Psoas muscle (tissue), 8 donors: ENCODE results near the gene MGA. TPM values are rescaled to one million over a fixed set of nuclear protein-coding genes. Genes with fewer than 3 reads are reported as not detected.

Experiments
- ATAC-seq, 4 donors: fragments of 200-7000 bp; cut with Tn5 transposase; one replicate each; pipeline ENCODE4 v1.9.1; 2020; ENCODE audit warnings: moderate library complexity in 3 of 4, mild to moderate bottlenecking in 2 of 4
- DNase-seq, 2 donors: peaks; one replicate each; pipeline ENCODE4 v3.0.0-alpha.2; 2020
- H3K27ac ChIP-seq: fragments of 200-600 bp; one replicate; pipeline ENCODE4 v1.8.0; 2022
- H3K27me3 ChIP-seq, 3 donors: fragments of 200-600 bp in 1 of 3; one replicate each; pipeline versions ENCODE4 v1.6.1 to v1.8.0; 2013 to 2022; ENCODE audit warnings: low read length in 2 of 3, mild to moderate bottlenecking in 2 of 3, moderate library complexity in 1 of 3; ENCODE audit not compliant: insufficient read depth in 3 of 3
- H3K36me3 ChIP-seq, 2 donors: fragments of 200-600 bp in 1 of 2; one replicate each; pipeline versions ENCODE4 v1.6.1 to v1.8.0; 2013 to 2022; ENCODE audit warnings: low read depth in 1 of 2, mild to moderate bottlenecking in 1 of 2, moderate library complexity in 1 of 2; ENCODE audit not compliant: insufficient read depth in 1 of 2
- H3K4me1 ChIP-seq: fragments of 200-600 bp; one replicate; pipeline ENCODE4 v1.8.0; 2022
- H3K4me3 ChIP-seq: fragments of 200-600 bp; one replicate; pipeline ENCODE4 v1.8.0; 2022; ENCODE audit warnings: mild to moderate bottlenecking
- H3K9me3 ChIP-seq: fragments of 200-600 bp; one replicate; pipeline ENCODE4 v1.8.0; 2022
- CTCF ChIP-seq: fragments of 200-600 bp; IDR thresholded peaks from one replicate; pipeline ENCODE4 v1.8.0; 2022; ENCODE audit warnings: antibody characterized with exemption
- WGBS, 3 donors: extraction: QIAGEN DNeasy Blood & Tissue Kit; methylation state at CpG; one replicate each; pipeline versions ENCODE4 v1.1.6 to v1.1.7; 2013; 5-methylcytosine and 5-hydroxymethylcytosine counted together
- intact Hi-C, 2 donors: fragments of 100-400 bp; cut with DNase I; formaldehyde crosslinking; loops; one replicate each; pipeline versions ENCODE4 v1.11.0 to v1.14.2; 2022
- polyA plus RNA-seq, 3 donors: library from polyadenylated mRNA; stranded (reverse); fragments of 200-250 nt; gene quantifications; one replicate each; pipeline ENCODE4 v1.2.3, GENCODE V29; 2013
- total RNA-seq, 4 donors: library from RNA; stranded (reverse); fragmentation: NEBNext Ultra II Directional in 2 of 4; extraction: Animal tissue kit (Norgen Biotek cat#: 25700) in 2 of 4; gene quantifications; one replicate each; pipeline versions ENCODE4 v1.2.1 to v1.2.4, GENCODE V29; 2021 to 2023
- donor health status: healthy with polysubstance abuse.
- donor health status: DM: no; HTN: no; CAD: no; lungs with moderate emphysema.
- donor health status: Bipolar disorder and iron deficiency.
- donor health status: healthy.
- donor health status: DM: yes; HTN: yes; CAD: no.
- donor health status: DM: no; HTN: no; CAD: no.
- donor health status: DM: no; HTN: no; CAD: no.
- donor health status: DM: yes; HTN: yes; CAD: no.

Gene MGA
- total and polyA plus RNA-seq, 7 donors: 2.6 to 25.8 (median 13.1) TPM

GRCh38 chr15:41794081-41794480 is 133.9 kb downstream of the MGA start:
- H3K9me3 ChIP-seq: no peaks in the 10 kb centered on the region
- peaks cover 42% of the 10 kb centered on the region for H3K4me1 ChIP-seq
- WGBS, 3 donors: 70 to 85% (median 71%) methylated on average over 4 of the region's 4 CpGs
- TF ChIP-seq CTCF: no peak
- H3K4me3 ChIP-seq: no peak overlapping the region
- ATAC-seq: no peak
- H3K36me3 ChIP-seq: no peaks in the 10 kb centered on the region
- no peak for DNase-seq
- H3K27ac ChIP-seq: no peak overlapping the region
- intact Hi-C loops: no loop called here
- H3K27me3 ChIP-seq: no peaks in the 10 kb centered on the region

- intact Hi-C loops: no loop called here
- H3K27me3 ChIP-seq: no peaks in the 10 kb centered on the region
- peaks cover 21% of the 10 kb centered on the region for H3K4me1 ChIP-seq
- H3K4me3 ChIP-seq: no peak overlapping the region
- ATAC-seq: no peak
- DNase-seq: no peak
- TF ChIP-seq CTCF: no peak
- H3K9me3 ChIP-seq: no peaks in the 10 kb centered on the region
- 60 to 66% (median 65%) methylated on average over 10 of the region's 10 CpGs for WGBS, 3 donors
- H3K27ac ChIP-seq: no peak overlapping the region
- peaks cover 2 to 17% of the 10 kb centered on the region in 2 donors for H3K36me3 ChIP-seq
Measured at GRCh38 chr15:41795996-41796856, 136.0 kb downstream of the MGA start.

- ATAC-seq: no peak
- TF ChIP-seq CTCF: no peak
Measured at GRCh38 chr15:41797201-41797944, 137.2 kb downstream of the MGA start.

GRCh38 chr15:41798607-41799487 is 138.6 kb downstream of the MGA start:
- Histone ChIP-seq H3K36me3 (peaks cover 2 to 20% of the 10 kb centered on the region in 2 donors), H3K9me3 (no peaks in the 10 kb centered on the region), H3K27me3 (no peaks in the 10 kb centered on the region), H3K4me1 (peaks cover 5% of the 10 kb centered on the region), H3K27ac (no peak overlapping the region), H3K4me3 (no peak overlapping the region)
- intact Hi-C loops: no loop called here
- ATAC-seq (no peak), DNase-seq (no peak)
- 84 to 90% (median 86%) methylated on average over 9 of the region's 9 CpGs for WGBS, 3 donors
- no peak for TF ChIP-seq CTCF

More at GRCh38 chr15:41797201-41797944, 137.2 kb downstream of the MGA start:
- intact Hi-C loops: no loop called here
- Histone ChIP-seq H3K27ac (no peak overlapping the region), H3K36me3 (peaks cover 2 to 20% of the 10 kb centered on the region in 2 donors), H3K4me3 (no peak overlapping the region), H3K9me3 (no peaks in the 10 kb centered on the region), H3K27me3 (no peaks in the 10 kb centered on the region), H3K4me1 (peaks cover 9% of the 10 kb centered on the region)
- 85 to 89% (median 87%) methylated on average over 8 of the region's 8 CpGs for WGBS, 3 donors
- no peak for DNase-seq
